IMR-90 (cell line): ENCODE results near the gene TMEM184B.
"Not testable (repeated sequence)": the region's sequence is repeated elsewhere in the genome, so short reads cannot be mapped to it uniquely, and the experiment has no call there.

Experiments
- CEBPB ChIP-seq: IDR thresholded peaks from 2 replicates; pipeline ENCODE4 v1.6.1; 2012; ENCODE audit warnings: low read depth, low read length, improper control_type of control experiment
- FOS ChIP-seq: fragments of 150-350 bp; IDR thresholded peaks from 2 replicates; pipeline ENCODE4 v1.6.1; 2016; ENCODE audit warnings: low read depth, low read length
- MAFK ChIP-seq: IDR thresholded peaks from 2 replicates; pipeline ENCODE4 v1.6.1; 2012; ENCODE audit warnings: low read depth, low read length, improper control_type of control experiment
- MXI1 ChIP-seq: IDR thresholded peaks from 2 replicates; pipeline ENCODE4 v1.6.1; 2012; ENCODE audit warnings: low read depth, mild to moderate bottlenecking, low read length, moderate library complexity, borderline replicate concordance
- NFE2L2 ChIP-seq: fragments of 150-350 bp; IDR thresholded peaks from 2 replicates; pipeline ENCODE4 v1.6.1; 2016; ENCODE audit warnings: low read depth, mild to moderate bottlenecking, low read length
- POLR2A ChIP-seq: IDR thresholded peaks from 2 replicates; pipeline ENCODE4 v1.6.1; 2012; ENCODE audit warnings: mild to moderate bottlenecking, low read depth, low read length
- RAD21 ChIP-seq: IDR thresholded peaks from 2 replicates; pipeline ENCODE4 v1.6.1; 2012; ENCODE audit warnings: low read length, improper control_type of control experiment
- SMC3 ChIP-seq: fragments of 150-350 bp; IDR thresholded peaks from 2 replicates; pipeline ENCODE4 v1.6.1; 2016; ENCODE audit warnings: low read depth, mild to moderate bottlenecking, antibody characterized with exemption, low read length, moderate library complexity
- TF ChIP-seq, protein P1 (sequence below): conservative IDR thresholded peaks from 2 replicates; pipeline ENCODE4 v1.5.1; 2012; ENCODE audit warnings: mild to moderate bottlenecking, low read depth, low read length, improper control_type of control experiment

DNA sequence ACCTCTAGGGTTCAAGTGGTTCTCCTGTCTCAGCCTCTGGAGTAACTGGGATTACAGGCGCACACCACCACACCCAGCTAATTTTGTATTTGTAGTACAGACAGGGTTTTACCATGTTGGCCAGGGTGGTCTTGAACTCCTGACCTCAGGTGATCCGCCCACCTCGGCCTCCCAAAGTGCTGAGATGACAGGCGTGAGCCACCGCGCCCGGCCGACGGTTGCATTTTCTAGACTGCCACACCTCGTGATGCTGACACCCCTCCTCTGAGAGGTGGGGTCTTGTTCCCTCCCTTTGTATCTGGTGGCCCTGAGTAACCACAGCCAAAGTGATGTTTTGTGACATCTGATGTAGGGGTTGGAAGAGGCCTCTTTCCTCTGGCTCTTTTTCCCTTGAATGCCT is 39.0 kb downstream of the TMEM184B start:
- TF ChIP-seq, protein P1, sequence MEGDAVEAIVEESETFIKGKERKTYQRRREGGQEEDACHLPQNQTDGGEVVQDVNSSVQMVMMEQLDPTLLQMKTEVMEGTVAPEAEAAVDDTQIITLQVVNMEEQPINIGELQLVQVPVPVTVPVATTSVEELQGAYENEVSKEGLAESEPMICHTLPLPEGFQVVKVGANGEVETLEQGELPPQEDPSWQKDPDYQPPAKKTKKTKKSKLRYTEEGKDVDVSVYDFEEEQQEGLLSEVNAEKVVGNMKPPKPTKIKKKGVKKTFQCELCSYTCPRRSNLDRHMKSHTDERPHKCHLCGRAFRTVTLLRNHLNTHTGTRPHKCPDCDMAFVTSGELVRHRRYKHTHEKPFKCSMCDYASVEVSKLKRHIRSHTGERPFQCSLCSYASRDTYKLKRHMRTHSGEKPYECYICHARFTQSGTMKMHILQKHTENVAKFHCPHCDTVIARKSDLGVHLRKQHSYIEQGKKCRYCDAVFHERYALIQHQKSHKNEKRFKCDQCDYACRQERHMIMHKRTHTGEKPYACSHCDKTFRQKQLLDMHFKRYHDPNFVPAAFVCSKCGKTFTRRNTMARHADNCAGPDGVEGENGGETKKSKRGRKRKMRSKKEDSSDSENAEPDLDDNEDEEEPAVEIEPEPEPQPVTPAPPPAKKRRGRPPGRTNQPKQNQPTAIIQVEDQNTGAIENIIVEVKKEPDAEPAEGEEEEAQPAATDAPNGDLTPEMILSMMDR = not testable (repeated sequence)
- TF ChIP-seq POLR2A, MAFK, SMC3, NFE2L2, FOS, MXI1, CEBPB, RAD21: not testable (repeated sequence)
